Liver (tissue), 9 donors: ENCODE data around the gene GK2. TPM values are rescaled to one million over a fixed set of nuclear protein-coding genes. Genes with fewer than 3 reads are reported as not detected.

Experiments used
- DNase-seq: peaks from one replicate; pipeline ENCODE4 v3.0.0-alpha.2; 2017; ENCODE audit warnings: low spot score
- H3K27ac ChIP-seq, 2 donors: one replicate each; pipeline ENCODE4 v1.7.0; 2013; ENCODE audit warnings: inconsistent platforms in 2 of 2, low read length in 2 of 2, control low read depth in 1 of 2, low read depth in 1 of 2, mild to moderate bottlenecking in 1 of 2
- H3K27me3 ChIP-seq, 4 donors: one replicate each; pipeline versions ENCODE4 v1.6.1 to v1.7.0; 2013; ENCODE audit warnings: low read length in 3 of 4, inconsistent platforms in 1 of 4, mild to moderate bottlenecking in 1 of 4, moderate library complexity in 1 of 4; ENCODE audit not compliant: control insufficient read depth in 4 of 4, insufficient read depth in 4 of 4
- H3K36me3 ChIP-seq, 4 donors: one replicate each; pipeline versions ENCODE4 v1.6.1 to v1.7.0; 2013; ENCODE audit warnings: low read length in 3 of 4, mild to moderate bottlenecking in 3 of 4, low read depth in 1 of 4, moderate library complexity in 1 of 4; ENCODE audit not compliant: control insufficient read depth in 4 of 4, insufficient read depth in 3 of 4
- H3K4me1 ChIP-seq, 4 donors: one replicate each; pipeline versions ENCODE4 v1.6.1 to v1.7.0; 2013; ENCODE audit warnings: low read length in 3 of 4, mild to moderate bottlenecking in 3 of 4, moderate library complexity in 1 of 4; ENCODE audit not compliant: control insufficient read depth in 4 of 4, insufficient read depth in 4 of 4
- H3K4me3 ChIP-seq, 3 donors: one replicate each; pipeline versions ENCODE4 v1.6.1 to v1.7.0; 2013; ENCODE audit warnings: low read length in 3 of 3, control low read depth in 1 of 3, low read depth in 1 of 3, mild to moderate bottlenecking in 1 of 3
- H3K9ac ChIP-seq, 2 donors: one replicate each; pipeline ENCODE4 v1.7.0; 2013; ENCODE audit warnings: low read length in 2 of 2, mild to moderate bottlenecking in 2 of 2, moderate library complexity in 2 of 2, control low read depth in 1 of 2, low read depth in 1 of 2
- H3K9me3 ChIP-seq, 4 donors: one replicate each; pipeline versions ENCODE4 v1.6.1 to v1.7.0; 2013; ENCODE audit warnings: low read length in 3 of 4; ENCODE audit not compliant: control insufficient read depth in 4 of 4
- EGR1 ChIP-seq, 2 donors: IDR thresholded peaks; 2 replicates each; pipeline ENCODE4 v1.6.1; 2016 to 2018; ENCODE audit warnings: antibody characterized with exemption in 2 of 2, low read depth in 2 of 2
- FOXA1 ChIP-seq: IDR thresholded peaks from 2 replicates; pipeline ENCODE4 v1.6.1; 2016; ENCODE audit warnings: antibody characterized with exemption
- FOXA2 ChIP-seq: IDR thresholded peaks from 2 replicates; pipeline ENCODE4 v1.6.1; 2016; ENCODE audit warnings: antibody characterized with exemption
- GABPA ChIP-seq, 2 donors: IDR thresholded peaks in 1 of 2; conservative IDR thresholded peaks in 1 of 2; 2 replicates each; pipeline ENCODE4 v1.6.1; 2016; ENCODE audit warnings: antibody characterized with exemption in 2 of 2, mild to moderate bottlenecking in 1 of 2, moderate library complexity in 1 of 2
- HNF4A ChIP-seq, 2 donors: conservative IDR thresholded peaks; 2 replicates each; pipeline ENCODE4 v1.6.1; 2016; ENCODE audit warnings: antibody characterized with exemption in 2 of 2, mild to moderate bottlenecking in 2 of 2
- HNF4G ChIP-seq: IDR thresholded peaks from 2 replicates; pipeline ENCODE4 v1.6.1; 2016; ENCODE audit warnings: antibody characterized with exemption
- JUND ChIP-seq, 2 donors: IDR thresholded peaks; 2 replicates each; pipeline ENCODE4 v1.6.1; 2016; ENCODE audit warnings: antibody characterized with exemption in 2 of 2
- RAD21 ChIP-seq, 2 donors: IDR thresholded peaks; 2 replicates each; pipeline ENCODE4 v1.6.1; 2016; ENCODE audit warnings: antibody characterized with exemption in 2 of 2, mild to moderate bottlenecking in 2 of 2
- RXRA ChIP-seq, 2 donors: IDR thresholded peaks; 2 replicates each; pipeline ENCODE4 v1.6.1; 2017 to 2018; ENCODE audit warnings: antibody characterized with exemption in 2 of 2, mild to moderate bottlenecking in 1 of 2
- TAF1 ChIP-seq: conservative IDR thresholded peaks from 2 replicates; pipeline ENCODE4 v1.6.1; 2016; ENCODE audit warnings: antibody characterized with exemption, mild to moderate bottlenecking
- YY1 ChIP-seq: IDR thresholded peaks from 2 replicates; pipeline ENCODE4 v1.6.1; 2016; ENCODE audit warnings: antibody characterized with exemption, mild to moderate bottlenecking
- WGBS: extraction: QIAGEN DNeasy Blood & Tissue Kit; methylation state at CpG from one replicate; pipeline ENCODE4 v1.1.7; 2013; 5-methylcytosine and 5-hydroxymethylcytosine counted together
- polyA plus RNA-seq, 2 donors: library from polyadenylated mRNA; stranded (reverse) in 1 of 2; unstranded in 1 of 2; fragments of 200-250 nt in 1 of 2; fragments of >200 nt in 1 of 2; fragmentation: Nextera tagmentation in 1 of 2; extraction: Ambion mirVana in 1 of 2; gene quantifications; one replicate each; pipeline versions ENCODE4 v1.2.1 to v1.2.3, GENCODE V29; 2013 to 2015
- total RNA-seq, 2 donors: library from RNA; depleted of rRNA; stranded (reverse); fragments of >200 nt; gene quantifications; one replicate each; pipeline ENCODE4 v1.2.3, GENCODE V29; 2014
- TF ChIP-seq, protein P1 (sequence below): IDR thresholded peaks from 2 replicates; pipeline ENCODE4 v1.6.1; 2016; ENCODE audit warnings: antibody characterized with exemption, mild to moderate bottlenecking
- TF ChIP-seq, protein P2 (sequence below): fragments of 150-350 bp; IDR thresholded peaks from 2 replicates; pipeline ENCODE4 v1.5.1; 2017; ENCODE audit warnings: improper control_type of control experiment, low read depth, low read length; ENCODE audit not compliant: missing input control
- TF ChIP-seq, protein P3 (sequence below): IDR thresholded peaks from 2 replicates; pipeline ENCODE4 v1.6.1; 2016; ENCODE audit warnings: antibody characterized with exemption
- TF ChIP-seq, protein P4 (sequence below): IDR thresholded peaks from 2 replicates; pipeline ENCODE4 v1.6.1; 2016; ENCODE audit warnings: antibody characterized with exemption
- donor health status: healthy.
- donor health status: healthy.
- donor health status: healthy.
- donor health status: healthy.
- donor health status: healthy.

The GK2 gene
- total and polyA plus RNA-seq, 4 donors: not detected

DNA sequence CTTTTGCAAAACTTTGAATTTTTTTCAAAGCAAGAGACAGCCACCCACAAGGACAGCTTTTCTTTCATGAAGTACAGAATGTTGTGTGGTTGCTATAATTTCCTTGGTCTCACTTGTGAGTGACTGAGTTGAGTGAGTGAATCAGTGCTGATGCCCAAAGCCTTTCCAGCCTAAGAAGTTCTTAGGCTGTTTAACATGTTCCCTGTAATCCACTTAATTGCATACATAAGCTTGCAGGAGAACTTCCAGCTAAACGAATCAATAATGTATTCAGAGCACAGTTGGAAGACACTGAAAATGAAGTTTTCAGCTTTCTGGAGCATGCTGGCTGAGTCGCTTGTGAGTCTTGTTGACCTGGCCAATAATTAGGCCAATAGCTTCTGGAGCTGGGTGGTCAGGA is 42.0 kb upstream of the GK2 start (continued):
- TF ChIP-seq, protein P1, sequence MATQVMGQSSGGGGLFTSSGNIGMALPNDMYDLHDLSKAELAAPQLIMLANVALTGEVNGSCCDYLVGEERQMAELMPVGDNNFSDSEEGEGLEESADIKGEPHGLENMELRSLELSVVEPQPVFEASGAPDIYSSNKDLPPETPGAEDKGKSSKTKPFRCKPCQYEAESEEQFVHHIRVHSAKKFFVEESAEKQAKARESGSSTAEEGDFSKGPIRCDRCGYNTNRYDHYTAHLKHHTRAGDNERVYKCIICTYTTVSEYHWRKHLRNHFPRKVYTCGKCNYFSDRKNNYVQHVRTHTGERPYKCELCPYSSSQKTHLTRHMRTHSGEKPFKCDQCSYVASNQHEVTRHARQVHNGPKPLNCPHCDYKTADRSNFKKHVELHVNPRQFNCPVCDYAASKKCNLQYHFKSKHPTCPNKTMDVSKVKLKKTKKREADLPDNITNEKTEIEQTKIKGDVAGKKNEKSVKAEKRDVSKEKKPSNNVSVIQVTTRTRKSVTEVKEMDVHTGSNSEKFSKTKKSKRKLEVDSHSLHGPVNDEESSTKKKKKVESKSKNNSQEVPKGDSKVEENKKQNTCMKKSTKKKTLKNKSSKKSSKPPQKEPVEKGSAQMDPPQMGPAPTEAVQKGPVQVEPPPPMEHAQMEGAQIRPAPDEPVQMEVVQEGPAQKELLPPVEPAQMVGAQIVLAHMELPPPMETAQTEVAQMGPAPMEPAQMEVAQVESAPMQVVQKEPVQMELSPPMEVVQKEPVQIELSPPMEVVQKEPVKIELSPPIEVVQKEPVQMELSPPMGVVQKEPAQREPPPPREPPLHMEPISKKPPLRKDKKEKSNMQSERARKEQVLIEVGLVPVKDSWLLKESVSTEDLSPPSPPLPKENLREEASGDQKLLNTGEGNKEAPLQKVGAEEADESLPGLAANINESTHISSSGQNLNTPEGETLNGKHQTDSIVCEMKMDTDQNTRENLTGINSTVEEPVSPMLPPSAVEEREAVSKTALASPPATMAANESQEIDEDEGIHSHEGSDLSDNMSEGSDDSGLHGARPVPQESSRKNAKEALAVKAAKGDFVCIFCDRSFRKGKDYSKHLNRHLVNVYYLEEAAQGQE: no peak

DNA sequence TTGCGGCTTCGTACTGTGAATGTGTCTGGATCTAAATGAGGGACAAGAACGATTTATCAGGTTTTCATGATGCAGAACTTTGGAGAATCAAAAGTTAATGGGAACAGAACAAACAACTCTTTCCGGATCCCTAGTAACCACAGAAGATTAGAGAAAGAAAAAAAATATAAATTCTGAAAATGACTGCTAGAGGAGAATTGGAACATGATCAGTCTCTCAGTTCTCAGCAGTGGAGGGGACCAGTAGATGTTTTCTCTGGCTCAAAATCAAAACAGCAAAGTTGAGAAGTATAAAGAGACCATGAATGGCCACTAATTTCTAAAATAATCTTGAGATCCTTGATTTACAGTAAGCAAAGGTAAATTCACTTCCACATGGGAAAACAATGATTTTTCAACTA is 38.1 kb upstream of the GK2 start:
- H3K27me3 ChIP-seq: no peaks in the 10 kb centered on the region
- no peak for TF ChIP-seq FOXA2
- no peak for TF ChIP-seq JUND (IDR thresholded peaks at IDR 0.05)
- TF ChIP-seq RAD21 (IDR thresholded peaks at IDR 0.05): no peak
- TF ChIP-seq, protein P2, sequence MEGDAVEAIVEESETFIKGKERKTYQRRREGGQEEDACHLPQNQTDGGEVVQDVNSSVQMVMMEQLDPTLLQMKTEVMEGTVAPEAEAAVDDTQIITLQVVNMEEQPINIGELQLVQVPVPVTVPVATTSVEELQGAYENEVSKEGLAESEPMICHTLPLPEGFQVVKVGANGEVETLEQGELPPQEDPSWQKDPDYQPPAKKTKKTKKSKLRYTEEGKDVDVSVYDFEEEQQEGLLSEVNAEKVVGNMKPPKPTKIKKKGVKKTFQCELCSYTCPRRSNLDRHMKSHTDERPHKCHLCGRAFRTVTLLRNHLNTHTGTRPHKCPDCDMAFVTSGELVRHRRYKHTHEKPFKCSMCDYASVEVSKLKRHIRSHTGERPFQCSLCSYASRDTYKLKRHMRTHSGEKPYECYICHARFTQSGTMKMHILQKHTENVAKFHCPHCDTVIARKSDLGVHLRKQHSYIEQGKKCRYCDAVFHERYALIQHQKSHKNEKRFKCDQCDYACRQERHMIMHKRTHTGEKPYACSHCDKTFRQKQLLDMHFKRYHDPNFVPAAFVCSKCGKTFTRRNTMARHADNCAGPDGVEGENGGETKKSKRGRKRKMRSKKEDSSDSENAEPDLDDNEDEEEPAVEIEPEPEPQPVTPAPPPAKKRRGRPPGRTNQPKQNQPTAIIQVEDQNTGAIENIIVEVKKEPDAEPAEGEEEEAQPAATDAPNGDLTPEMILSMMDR: no peak
- no peak for TF ChIP-seq TAF1
- no peak for TF ChIP-seq HNF4G
- no peak for TF ChIP-seq YY1
- no peak for TF ChIP-seq HNF4A (conservative IDR thresholded peaks at IDR 0.05)
- no peak for TF ChIP-seq RXRA (IDR thresholded peaks at IDR 0.05)
- TF ChIP-seq, protein P1: no peak
- no peak for TF ChIP-seq FOXA1
- no peaks in the 10 kb centered on the region for H3K4me1 ChIP-seq
- no peak overlapping the region for H3K4me3 ChIP-seq
- DNase-seq: no peak
- no peaks in the 10 kb centered on the region for H3K36me3 ChIP-seq
- H3K9ac ChIP-seq: no peak overlapping the region
- H3K27ac ChIP-seq: no peak overlapping the region
- H3K9me3 ChIP-seq: no peaks in the 10 kb centered on the region
- 82% methylated on average over 4 of the region's 4 CpGs for WGBS

DNA sequence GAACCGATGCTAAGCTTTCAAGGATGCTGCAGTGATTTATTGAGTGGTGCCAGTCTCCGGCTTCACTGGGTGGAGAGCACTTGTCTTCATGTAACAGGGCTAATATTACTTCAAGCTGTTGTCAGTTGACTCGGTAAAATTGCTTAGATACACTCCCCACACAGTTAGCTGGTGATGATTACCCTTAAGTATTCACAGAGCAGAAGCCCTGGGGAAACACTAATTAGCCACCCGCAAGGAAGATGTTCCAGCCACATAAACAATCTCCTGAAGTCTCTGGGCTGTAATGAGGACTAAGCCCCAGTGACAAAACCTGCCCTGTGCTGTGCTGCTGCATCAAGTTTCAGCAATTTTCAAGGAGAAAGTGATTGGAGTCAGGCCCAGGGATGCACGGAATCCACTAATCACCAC is 37.3 kb upstream of the GK2 start:
- DNase-seq: no peak
- WGBS: 47% methylated on average over 5 of the region's 5 CpGs
- H3K9me3 ChIP-seq: no peaks in the 10 kb centered on the region

More for the DNA sequence above, 37.3 kb upstream of the GK2 start:
- no peaks in the 10 kb centered on the region for H3K4me1 ChIP-seq
- TF ChIP-seq EGR1 (IDR thresholded peaks at IDR 0.05; ENCODE audit: low read depth in 2 of 2): no peak
- no peak for TF ChIP-seq FOXA1
- TF ChIP-seq, protein P3, sequence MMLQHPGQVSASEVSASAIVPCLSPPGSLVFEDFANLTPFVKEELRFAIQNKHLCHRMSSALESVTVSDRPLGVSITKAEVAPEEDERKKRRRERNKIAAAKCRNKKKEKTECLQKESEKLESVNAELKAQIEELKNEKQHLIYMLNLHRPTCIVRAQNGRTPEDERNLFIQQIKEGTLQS: no peak
- TF ChIP-seq RXRA (IDR thresholded peaks at IDR 0.05): no peak
- TF ChIP-seq GABPA (IDR thresholded peaks at IDR 0.05 in 1 of 2, conservative IDR thresholded peaks at IDR 0.05 in 1 of 2): no peak
- TF ChIP-seq, protein P4, sequence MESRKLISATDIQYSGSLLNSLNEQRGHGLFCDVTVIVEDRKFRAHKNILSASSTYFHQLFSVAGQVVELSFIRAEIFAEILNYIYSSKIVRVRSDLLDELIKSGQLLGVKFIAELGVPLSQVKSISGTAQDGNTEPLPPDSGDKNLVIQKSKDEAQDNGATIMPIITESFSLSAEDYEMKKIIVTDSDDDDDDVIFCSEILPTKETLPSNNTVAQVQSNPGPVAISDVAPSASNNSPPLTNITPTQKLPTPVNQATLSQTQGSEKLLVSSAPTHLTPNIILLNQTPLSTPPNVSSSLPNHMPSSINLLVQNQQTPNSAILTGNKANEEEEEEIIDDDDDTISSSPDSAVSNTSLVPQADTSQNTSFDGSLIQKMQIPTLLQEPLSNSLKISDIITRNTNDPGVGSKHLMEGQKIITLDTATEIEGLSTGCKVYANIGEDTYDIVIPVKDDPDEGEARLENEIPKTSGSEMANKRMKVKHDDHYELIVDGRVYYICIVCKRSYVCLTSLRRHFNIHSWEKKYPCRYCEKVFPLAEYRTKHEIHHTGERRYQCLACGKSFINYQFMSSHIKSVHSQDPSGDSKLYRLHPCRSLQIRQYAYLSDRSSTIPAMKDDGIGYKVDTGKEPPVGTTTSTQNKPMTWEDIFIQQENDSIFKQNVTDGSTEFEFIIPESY: no peak
- TF ChIP-seq YY1: no peak
- no peak for TF ChIP-seq HNF4G
- TF ChIP-seq, protein P2: no peak
- no peak overlapping the region for H3K9ac ChIP-seq
- no peaks in the 10 kb centered on the region for H3K36me3 ChIP-seq
- H3K4me3 ChIP-seq: no peak overlapping the region
- H3K27me3 ChIP-seq: no peaks in the 10 kb centered on the region
- no peak overlapping the region for H3K27ac ChIP-seq
